Upper lobe of left lung (tissue), 4 donors: ENCODE results near the gene PPP6R1.

Source experiments
- CTCF ChIP-seq, 6 experiments: fragments of 450-650 bp in 4 of 6; fragments of 200-600 bp in 2 of 6; sonication (generic) in 2 of 6; IDR thresholded peaks; one replicate each; pipeline ENCODE4 v1.5.1; 2016 to 2019; ENCODE audit warnings: antibody characterized with exemption in 6 of 6
- EP300 ChIP-seq, 4 donors: sonication (generic); formaldehyde crosslinking; IDR thresholded peaks; one replicate each; pipeline ENCODE4 v1.5.1; 2017; ENCODE audit warnings: antibody characterized with exemption in 4 of 4, control low read depth in 2 of 4
- POLR2A ChIP-seq, 4 donors: fragments of 450-650 bp; IDR thresholded peaks; one replicate each; pipeline ENCODE4 v1.5.1; 2016 to 2017; ENCODE audit warnings: antibody characterized with exemption in 4 of 4, mild to moderate bottlenecking in 2 of 4
- POLR2AphosphoS5 ChIP-seq, 2 donors: sonication (generic); formaldehyde crosslinking; IDR thresholded peaks; one replicate each; pipeline ENCODE4 v1.5.1; 2017; ENCODE audit warnings: antibody characterized with exemption in 2 of 2

- TF ChIP-seq EP300 (IDR thresholded peaks at IDR 0.05) = no peak
- no peak for TF ChIP-seq CTCF (IDR thresholded peaks at IDR 0.05)
- no peak for TF ChIP-seq POLR2AphosphoS5 (IDR thresholded peaks at IDR 0.05)
- no peak for TF ChIP-seq POLR2A (IDR thresholded peaks at IDR 0.05)
These were observed 35.4 kb downstream of the PPP6R1 start for GRCh38 chr19:55223291-55224037.
